Activated effector memory CD4-positive, alpha-beta T cell treated with anti-CD3 and anti-CD28 coated beads, Interleukin-2, amount 50 U/mL, for 16 hours (primary cell): ENCODE measurements around the gene MYCBP2.
"Not testable (repeated sequence)": the region's sequence is repeated elsewhere in the genome, so short reads cannot be mapped to it uniquely, and the experiment has no call there.

Experiments
- DNase-seq: peaks from one replicate; pipeline ENCODE4 v3.0.0-alpha.2; 2020

MYCBP2 gene

GRCh38 chr13:77338329-77338728 is 11.4 kb upstream of the MYCBP2 start:
- DNase-seq: no peak

- no peak for DNase-seq
Observed at GRCh38 chr13:77337159-77337558, 10.3 kb upstream of the MYCBP2 start.

GRCh38 chr13:77335543-77335942 is 8.6 kb upstream of the MYCBP2 start:
- no peak for DNase-seq

- DNase-seq: no peak
Observed at GRCh38 chr13:77333594-77333993, 6.7 kb upstream of the MYCBP2 start.

GRCh38 chr13:77331421-77331820 is 4.5 kb upstream of the MYCBP2 start:
- no peak for DNase-seq

- DNase-seq: no peak
Observed at GRCh38 chr13:77329911-77330584, 3.2 kb upstream of the MYCBP2 start.

GRCh38 chr13:77329133-77329910 is 2.4 kb upstream of the MYCBP2 start:
- DNase-seq: peak; percentile 95

- no peak for DNase-seq
Observed at GRCh38 chr13:77328819-77329132, 1.9 kb upstream of the MYCBP2 start.

- no peak for DNase-seq
Observed at GRCh38 chr13:77325371-77325980, 1.4 kb downstream of the MYCBP2 start.

GRCh38 chr13:77323858-77324257 is 3.0 kb downstream of the MYCBP2 start:
- no peak for DNase-seq

GRCh38 chr13:77319536-77319935 is 7.4 kb downstream of the MYCBP2 start:
- DNase-seq: no peak

- no peak for DNase-seq
Observed at GRCh38 chr13:77318741-77319140, 8.2 kb downstream of the MYCBP2 start.

GRCh38 chr13:77316430-77316829 is 10.5 kb downstream of the MYCBP2 start:
- no peak for DNase-seq

GRCh38 chr13:77315509-77315908 is 11.4 kb downstream of the MYCBP2 start:
- DNase-seq: not testable (repeated sequence)

- no peak for DNase-seq
Observed at GRCh38 chr13:77313923-77314322, 13.0 kb downstream of the MYCBP2 start.

GRCh38 chr13:77312311-77312710 is 14.6 kb downstream of the MYCBP2 start:
- DNase-seq: no peak

GRCh38 chr13:77310579-77311279 is 16.2 kb downstream of the MYCBP2 start:
- DNase-seq: no peak

GRCh38 chr13:77310161-77310560 is 16.7 kb downstream of the MYCBP2 start:
- no peak for DNase-seq

GRCh38 chr13:77309254-77309653 is 17.6 kb downstream of the MYCBP2 start:
- no peak for DNase-seq

- no peak for DNase-seq
Observed at GRCh38 chr13:77306458-77306857, 20.4 kb downstream of the MYCBP2 start.

GRCh38 chr13:77305266-77305665 is 21.6 kb downstream of the MYCBP2 start:
- no peak for DNase-seq

GRCh38 chr13:77300176-77301037 is 26.5 kb downstream of the MYCBP2 start:
- no peak for DNase-seq

GRCh38 chr13:77299587-77299986 is 27.3 kb downstream of the MYCBP2 start:
- DNase-seq: no peak
